Esophagus muscularis mucosa (tissue), 4 donors: ENCODE results near the gene PDE3A. TPM values are rescaled to one million over a fixed set of nuclear protein-coding genes. Genes with fewer than 3 reads are reported as not detected.

Experiments used
- DNase-seq: peaks from one replicate; pipeline ENCODE4 v3.0.0-alpha.2; 2017; ENCODE audit errors: extremely low spot score
- H3K27ac ChIP-seq, 4 donors: fragments of 200-600 bp; sonication (generic); replicated peaks in 1 of 4; 1 replicate in 3 of 4; 2 replicates in 1 of 4; pipeline ENCODE4 v1.5.1; 2016 to 2019; ENCODE audit warnings: mild to moderate bottlenecking in 1 of 4
- H3K27me3 ChIP-seq, 4 donors: fragments of 200-600 bp; sonication (generic); one replicate each; pipeline versions ENCODE4 v1.5.1 to v1.6.0; 2016 to 2019
- H3K36me3 ChIP-seq, 4 donors: fragments of 200-600 bp; sonication (generic); one replicate each; pipeline ENCODE4 v1.5.1; 2016 to 2019
- H3K4me1 ChIP-seq, 4 donors: fragments of 200-600 bp; sonication (generic); one replicate each; pipeline ENCODE4 v1.5.1; 2016 to 2019
- H3K4me3 ChIP-seq, 4 donors: fragments of 200-600 bp; sonication (generic); 1 replicate in 2 of 4; 2 replicates in 2 of 4; pipeline ENCODE4 v1.5.1; 2016 to 2019; ENCODE audit warnings: mild to moderate bottlenecking in 4 of 4, moderate library complexity in 1 of 4
- H3K9me3 ChIP-seq, 4 donors: fragments of 200-600 bp; sonication (generic); 1 replicate in 3 of 4; 2 replicates in 1 of 4; pipeline ENCODE4 v1.5.1; 2016 to 2019
- EP300 ChIP-seq: sonication (generic); formaldehyde crosslinking; IDR thresholded peaks from one replicate; pipeline ENCODE4 v1.6.1; 2017; ENCODE audit warnings: antibody characterized with exemption
- POLR2A ChIP-seq: fragments of 450-650 bp; IDR thresholded peaks from one replicate; pipeline ENCODE4 v1.6.1; 2017; ENCODE audit warnings: antibody characterized with exemption, moderate library complexity, mild to moderate bottlenecking, low read depth
- POLR2AphosphoS5 ChIP-seq, 2 donors: sonication (generic); formaldehyde crosslinking; IDR thresholded peaks; one replicate each; pipeline ENCODE4 v1.6.1; 2017; ENCODE audit warnings: antibody characterized with exemption in 2 of 2
- WGBS: methylation state at CpG from one replicate; pipeline ENCODE4 v1.1.5; 2018; 5-methylcytosine and 5-hydroxymethylcytosine counted together
- intact Hi-C: fragments of 100-400 bp; cut with DNase I; formaldehyde crosslinking; loops from one replicate; pipeline ENCODE4 v1.15.1; 2023
- total RNA-seq, 4 donors: library from RNA; depleted of rRNA; stranded (reverse); fragments of >200 nt; gene quantifications; one replicate each; pipeline versions ENCODE4 v1.1.0 to v1.2.1, GENCODE V29; 2016
- TF ChIP-seq, protein P1 (sequence below), 3 experiments: fragments of 200-600 bp in 2 of 3; fragments of 450-650 bp in 1 of 3; sonication (generic) in 2 of 3; IDR thresholded peaks; one replicate each; pipeline ENCODE4 v1.5.1; 2017 to 2019; ENCODE audit warnings: antibody characterized with exemption in 3 of 3, mild to moderate bottlenecking in 2 of 3, moderate library complexity in 1 of 3

The PDE3A gene
- total RNA-seq, 4 donors from 2014 or later = 93.8 to 155 (median 106) TPM

GRCh38 chr12:20390846-20391245 lies 22.5 kb downstream of the PDE3A start:
- Histone ChIP-seq H3K4me1 (peaks cover 23 to 35% (median 27%) of the 10 kb centered on the region in 4 donors), H3K27me3 (no peaks in the 10 kb centered on the region), H3K4me3 (no peak overlapping the region), H3K27ac (no peak overlapping the region), H3K36me3 (no peaks in the 10 kb centered on the region), H3K9me3 (no peaks in the 10 kb centered on the region)
- TF ChIP-seq POLR2A (no peak), POLR2AphosphoS5 (IDR thresholded peaks at IDR 0.05) (no peak), EP300 (no peak)
- TF ChIP-seq, protein P1, sequence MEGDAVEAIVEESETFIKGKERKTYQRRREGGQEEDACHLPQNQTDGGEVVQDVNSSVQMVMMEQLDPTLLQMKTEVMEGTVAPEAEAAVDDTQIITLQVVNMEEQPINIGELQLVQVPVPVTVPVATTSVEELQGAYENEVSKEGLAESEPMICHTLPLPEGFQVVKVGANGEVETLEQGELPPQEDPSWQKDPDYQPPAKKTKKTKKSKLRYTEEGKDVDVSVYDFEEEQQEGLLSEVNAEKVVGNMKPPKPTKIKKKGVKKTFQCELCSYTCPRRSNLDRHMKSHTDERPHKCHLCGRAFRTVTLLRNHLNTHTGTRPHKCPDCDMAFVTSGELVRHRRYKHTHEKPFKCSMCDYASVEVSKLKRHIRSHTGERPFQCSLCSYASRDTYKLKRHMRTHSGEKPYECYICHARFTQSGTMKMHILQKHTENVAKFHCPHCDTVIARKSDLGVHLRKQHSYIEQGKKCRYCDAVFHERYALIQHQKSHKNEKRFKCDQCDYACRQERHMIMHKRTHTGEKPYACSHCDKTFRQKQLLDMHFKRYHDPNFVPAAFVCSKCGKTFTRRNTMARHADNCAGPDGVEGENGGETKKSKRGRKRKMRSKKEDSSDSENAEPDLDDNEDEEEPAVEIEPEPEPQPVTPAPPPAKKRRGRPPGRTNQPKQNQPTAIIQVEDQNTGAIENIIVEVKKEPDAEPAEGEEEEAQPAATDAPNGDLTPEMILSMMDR (IDR thresholded peaks at IDR 0.05) = no peak
- intact Hi-C loops = no loop called here
- no peak for DNase-seq
- WGBS = 85% methylated on average over 4 of the region's 4 CpGs

DNA sequence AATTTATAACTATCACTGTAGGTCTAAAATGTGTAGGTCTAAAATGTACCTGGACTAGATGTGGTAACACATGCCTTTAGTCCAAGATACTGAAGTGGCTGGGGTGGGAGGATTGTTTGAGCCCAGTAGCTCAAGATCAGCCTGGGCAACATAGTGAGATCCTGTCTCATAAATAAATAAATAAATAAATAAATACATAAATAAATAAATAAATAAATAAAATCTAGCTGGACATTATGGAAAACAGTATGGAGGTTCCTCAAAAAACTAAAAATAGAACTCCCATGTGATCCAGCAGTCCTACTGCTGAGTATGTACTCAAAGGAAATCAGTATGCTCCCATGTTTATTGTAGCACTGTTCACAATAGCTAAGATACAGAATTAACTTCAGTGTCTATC lies 24.0 kb downstream of the PDE3A start:
- TF ChIP-seq, protein P1 (IDR thresholded peaks at IDR 0.05) = no peak
- TF ChIP-seq EP300 (no peak), POLR2A (no peak), POLR2AphosphoS5 (IDR thresholded peaks at IDR 0.05) (no peak)
- no peak for DNase-seq
- no peaks in the 10 kb centered on the region for H3K9me3 ChIP-seq
- H3K27me3 ChIP-seq = no peaks in the 10 kb centered on the region
- intact Hi-C loops = no loop called here
- no peaks in the 10 kb centered on the region for H3K36me3 ChIP-seq
- no peak overlapping the region for H3K4me3 ChIP-seq
- no peak overlapping the region for H3K27ac ChIP-seq
- H3K4me1 ChIP-seq = peaks cover 23 to 31% (median 27%) of the 10 kb centered on the region in 4 donors

DNA sequence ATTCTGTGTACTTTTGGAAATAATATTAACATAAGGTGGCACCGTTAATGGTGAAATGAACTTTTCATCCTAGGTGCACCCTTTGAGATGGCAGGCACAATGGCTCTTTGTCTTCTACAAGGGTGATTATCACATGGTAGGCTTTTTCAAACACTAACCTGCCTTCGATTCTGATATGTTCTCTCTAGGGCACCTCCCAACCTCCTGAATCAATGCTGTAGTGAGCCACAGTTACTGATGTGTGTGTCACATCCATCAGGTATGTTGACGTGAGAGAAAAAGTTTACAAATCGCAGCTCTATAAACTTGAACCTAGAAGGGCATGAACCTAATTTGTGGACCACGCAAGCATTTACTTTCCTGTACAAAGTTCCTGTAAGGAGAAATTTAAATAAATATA lies 25.4 kb downstream of the PDE3A start:
- WGBS = 78% methylated on average over 5 of the region's 5 CpGs
- intact Hi-C loops = no loop called here

DNA sequence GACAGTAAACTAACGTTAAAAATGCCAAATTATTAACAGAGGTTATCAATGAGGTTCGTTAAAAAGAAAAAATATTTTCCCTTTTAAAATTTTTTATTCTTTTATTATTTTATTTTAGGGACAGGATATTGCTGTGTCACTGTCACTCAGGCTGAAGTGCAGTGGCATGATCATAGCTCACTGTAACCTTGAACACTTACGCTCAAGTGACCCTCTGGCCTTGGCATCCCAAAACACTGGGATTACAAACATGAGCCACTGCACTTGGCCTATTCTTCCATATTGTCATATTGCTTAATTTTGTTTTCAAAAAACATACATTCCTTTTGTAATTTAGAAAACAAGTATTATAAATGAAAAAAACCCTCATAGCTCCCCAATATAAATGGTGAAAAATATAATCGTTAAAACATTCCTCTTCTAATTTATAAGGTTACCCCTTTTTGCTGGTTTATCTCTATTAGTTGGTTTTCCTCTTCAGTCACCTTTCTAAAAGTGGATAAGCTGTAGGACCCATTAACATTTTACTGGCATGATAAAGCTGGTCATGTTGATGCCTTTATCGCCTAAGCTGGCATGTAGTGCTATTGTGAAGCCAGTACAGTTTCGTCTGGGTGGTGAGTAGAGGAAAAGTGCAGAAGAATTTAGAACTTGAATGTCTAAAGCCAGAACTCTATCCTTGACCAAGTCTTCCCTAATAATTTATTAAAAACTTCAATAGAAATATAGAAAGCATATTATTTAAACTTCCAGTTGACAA lies 27.6 kb downstream of the PDE3A start:
- Histone ChIP-seq H3K4me3 (no peak overlapping the region), H3K9me3 (no peaks in the 10 kb centered on the region), H3K27me3 (no peaks in the 10 kb centered on the region), H3K27ac (no peak overlapping the region), H3K36me3 (no peaks in the 10 kb centered on the region), H3K4me1 (peaks cover 0 to 15% (median 2%) of the 10 kb centered on the region in 4 donors)
- DNase-seq = no peak
- intact Hi-C loops = no loop called here
- TF ChIP-seq POLR2AphosphoS5 (IDR thresholded peaks at IDR 0.05) = no peak
- no peak for TF ChIP-seq POLR2A
- TF ChIP-seq, protein P1 (IDR thresholded peaks at IDR 0.05) = no peak
- no peak for TF ChIP-seq EP300
- 92% methylated on average over 6 of the region's 6 CpGs for WGBS

More for the DNA sequence above, 25.4 kb downstream of the PDE3A start:
- DNase-seq = no peak
- Histone ChIP-seq H3K4me1 (peaks cover 17 to 29% (median 24%) of the 10 kb centered on the region in 4 donors), H3K36me3 (no peaks in the 10 kb centered on the region), H3K27me3 (no peaks in the 10 kb centered on the region), H3K9me3 (no peaks in the 10 kb centered on the region), H3K4me3 (no peak overlapping the region), H3K27ac (no peak overlapping the region)
- TF ChIP-seq EP300 = no peak

DNA sequence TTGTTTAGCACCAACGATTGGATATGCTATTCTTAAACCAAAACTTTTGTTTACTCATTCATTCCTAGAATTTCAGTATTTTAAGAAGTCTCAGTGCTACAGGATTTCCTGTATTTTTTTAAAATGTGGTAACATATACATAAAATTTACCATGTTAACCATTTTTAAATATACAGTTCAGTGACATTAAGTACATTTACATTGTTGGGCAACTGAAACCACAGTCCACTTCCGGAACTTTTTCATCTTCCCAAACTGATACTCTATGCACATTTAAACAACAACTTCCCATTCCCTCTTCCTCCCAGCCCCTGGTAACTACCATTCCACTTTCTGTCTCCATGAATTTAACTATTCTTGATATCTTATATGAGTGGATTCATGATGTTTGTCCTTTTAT lies 30.3 kb downstream of the PDE3A start:
- no peaks in the 10 kb centered on the region for H3K36me3 ChIP-seq
- no peak overlapping the region for H3K4me3 ChIP-seq
- H3K4me1 ChIP-seq = peaks cover 6 to 15% (median 11%) of the 10 kb centered on the region in 4 donors
- 50% methylated on average over 2 of the region's 2 CpGs for WGBS
- TF ChIP-seq, protein P1 (IDR thresholded peaks at IDR 0.05) = no peak
- TF ChIP-seq EP300 (no peak), POLR2A (no peak), POLR2AphosphoS5 (IDR thresholded peaks at IDR 0.05) (no peak)
- no peaks in the 10 kb centered on the region for H3K27me3 ChIP-seq
- no peaks in the 10 kb centered on the region for H3K9me3 ChIP-seq
- no peak overlapping the region for H3K27ac ChIP-seq
- intact Hi-C loops = no loop called here
- no peak for DNase-seq
